HepG2 (cell line): Measurements from ENCODE around the gene USP1.

ENCODE experiments used
- CEBPB ChIP-seq: IDR thresholded peaks from 2 replicates; pipeline ENCODE4 v1.6.1; 2011; ENCODE audit warnings: low read depth, low read length, improper control_type of control experiment, borderline replicate concordance
- EZH2 ChIP-seq: conservative IDR thresholded peaks from 2 replicates; pipeline ENCODE4 v1.6.1; 2012; ENCODE audit warnings: mild to moderate bottlenecking, low read depth, low read length, moderate library complexity
- FIP1L1 ChIP-seq: fragments of 200-400 bp; formaldehyde crosslinking; IDR thresholded peaks from 2 replicates; pipeline ENCODE4 v1.6.1; 2018; ENCODE audit warnings: low read depth, mild to moderate bottlenecking, low read length, moderate library complexity, borderline replicate concordance; ENCODE audit not compliant: insufficient read depth
- GATAD1 ChIP-seq: IDR thresholded peaks from 2 replicates; pipeline ENCODE4 v1.6.1; 2016; ENCODE audit warnings: missing genetic modification reagents, missing compliant biosample characterization
- REST ChIP-seq, 2 experiments: IDR thresholded peaks; 2 replicates each; pipeline ENCODE4 v1.6.1; 2011 to 2012; ENCODE audit warnings: low read length in 2 of 2, borderline replicate concordance in 1 of 2, low read depth in 1 of 2, mild to moderate bottlenecking in 1 of 2, moderate library complexity in 1 of 2
- SNRNP70 ChIP-seq: fragments of 200-400 bp; formaldehyde crosslinking; IDR thresholded peaks from 2 replicates; pipeline ENCODE4 v1.6.1; 2017; ENCODE audit warnings: mild to moderate bottlenecking, low read depth, low read length, moderate library complexity
- SP1 ChIP-seq, 2 experiments: fragments of 450-650 bp in 1 of 2; sonication (generic) in 1 of 2; formaldehyde crosslinking in 1 of 2; IDR thresholded peaks; 2 replicates each; pipeline versions ENCODE4 v1.4.0 to v1.6.1; 2016 to 2020; ENCODE audit warnings: missing genetic modification reagents in 1 of 2
- SRSF9 ChIP-seq: fragments of 200-400 bp; formaldehyde crosslinking; IDR thresholded peaks from 2 replicates; pipeline ENCODE4 v1.6.1; 2018; ENCODE audit warnings: borderline replicate concordance, mild to moderate bottlenecking, low read depth, low read length; ENCODE audit not compliant: insufficient read depth, poor library complexity, severe bottlenecking
- YEATS2 ChIP-seq: sonication (generic); formaldehyde crosslinking; IDR thresholded peaks from 2 replicates; pipeline ENCODE4 v1.4.0; 2020; ENCODE audit warnings: missing genetic modification reagents, borderline replicate concordance
- ZBTB8A ChIP-seq: sonication (generic); formaldehyde crosslinking; IDR thresholded peaks from 2 replicates; pipeline ENCODE4 v1.4.0; 2020; ENCODE audit warnings: mild to moderate bottlenecking, low read depth, missing genetic modification reagents, borderline replicate concordance
- ZFP36L2 ChIP-seq: sonication (generic); formaldehyde crosslinking; IDR thresholded peaks from 2 replicates; pipeline ENCODE4 v1.4.0; 2020; ENCODE audit warnings: missing genetic modification reagents
- ZFX ChIP-seq: sonication (generic); formaldehyde crosslinking; IDR thresholded peaks from 2 replicates; pipeline ENCODE4 v1.4.0; 2020; ENCODE audit warnings: mild to moderate bottlenecking, low read depth, missing genetic modification reagents, moderate library complexity
- TF ChIP-seq, protein P1 (sequence below): sonication (generic); formaldehyde crosslinking; IDR thresholded peaks from 2 replicates; pipeline ENCODE4 v1.4.0; 2020; ENCODE audit warnings: missing genetic modification reagents
- TF ChIP-seq, protein P2 (sequence below): sonication (generic); formaldehyde crosslinking; IDR thresholded peaks from 2 replicates; pipeline ENCODE4 v1.5.0; 2020; ENCODE audit warnings: mild to moderate bottlenecking, missing genetic modification reagents, moderate library complexity

DNA sequence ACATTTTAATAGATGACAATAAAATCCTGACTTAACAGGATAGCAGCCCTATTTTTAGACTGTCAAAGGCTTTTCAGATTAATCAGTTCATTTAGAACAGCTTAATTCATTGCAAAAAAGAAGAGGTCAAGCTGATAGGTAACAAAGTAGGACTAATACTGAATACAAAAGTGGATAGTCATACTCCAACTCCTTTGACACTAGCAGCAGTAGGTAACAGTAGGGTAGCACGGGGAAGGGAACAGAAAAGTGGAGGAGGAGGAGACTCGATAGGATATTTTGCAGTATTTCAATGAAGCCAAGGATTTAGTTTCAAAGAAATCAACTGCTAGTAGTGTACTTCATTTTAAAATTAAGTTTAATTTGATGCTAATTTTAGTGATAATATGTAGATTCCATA, 51.1 kb downstream of the USP1 start:
- TF ChIP-seq FIP1L1 (no peak), REST (IDR thresholded peaks at IDR 0.05; ENCODE audit: borderline replicate concordance in 1 of 2, low read depth in 1 of 2, low read length in 2 of 2) (no peak), EZH2 (no peak), SP1 (IDR thresholded peaks at IDR 0.05) (no peak), SP1 (CRISPR knock-in tag; IDR thresholded peaks at IDR 0.05) (no peak), SRSF9 (no peak), GATAD1 (CRISPR knock-in tag) (no peak), ZBTB8A (CRISPR knock-in tag) (no peak), ZFX (CRISPR knock-in tag) (no peak), SNRNP70 (no peak), ZFP36L2 (CRISPR knock-in tag) (no peak), YEATS2 (CRISPR knock-in tag) (no peak), CEBPB (no peak)
- TF ChIP-seq, protein P1, sequence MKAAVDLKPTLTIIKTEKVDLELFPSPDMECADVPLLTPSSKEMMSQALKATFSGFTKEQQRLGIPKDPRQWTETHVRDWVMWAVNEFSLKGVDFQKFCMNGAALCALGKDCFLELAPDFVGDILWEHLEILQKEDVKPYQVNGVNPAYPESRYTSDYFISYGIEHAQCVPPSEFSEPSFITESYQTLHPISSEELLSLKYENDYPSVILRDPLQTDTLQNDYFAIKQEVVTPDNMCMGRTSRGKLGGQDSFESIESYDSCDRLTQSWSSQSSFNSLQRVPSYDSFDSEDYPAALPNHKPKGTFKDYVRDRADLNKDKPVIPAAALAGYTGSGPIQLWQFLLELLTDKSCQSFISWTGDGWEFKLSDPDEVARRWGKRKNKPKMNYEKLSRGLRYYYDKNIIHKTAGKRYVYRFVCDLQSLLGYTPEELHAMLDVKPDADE (CRISPR knock-in tag): no peak
- TF ChIP-seq, protein P2, sequence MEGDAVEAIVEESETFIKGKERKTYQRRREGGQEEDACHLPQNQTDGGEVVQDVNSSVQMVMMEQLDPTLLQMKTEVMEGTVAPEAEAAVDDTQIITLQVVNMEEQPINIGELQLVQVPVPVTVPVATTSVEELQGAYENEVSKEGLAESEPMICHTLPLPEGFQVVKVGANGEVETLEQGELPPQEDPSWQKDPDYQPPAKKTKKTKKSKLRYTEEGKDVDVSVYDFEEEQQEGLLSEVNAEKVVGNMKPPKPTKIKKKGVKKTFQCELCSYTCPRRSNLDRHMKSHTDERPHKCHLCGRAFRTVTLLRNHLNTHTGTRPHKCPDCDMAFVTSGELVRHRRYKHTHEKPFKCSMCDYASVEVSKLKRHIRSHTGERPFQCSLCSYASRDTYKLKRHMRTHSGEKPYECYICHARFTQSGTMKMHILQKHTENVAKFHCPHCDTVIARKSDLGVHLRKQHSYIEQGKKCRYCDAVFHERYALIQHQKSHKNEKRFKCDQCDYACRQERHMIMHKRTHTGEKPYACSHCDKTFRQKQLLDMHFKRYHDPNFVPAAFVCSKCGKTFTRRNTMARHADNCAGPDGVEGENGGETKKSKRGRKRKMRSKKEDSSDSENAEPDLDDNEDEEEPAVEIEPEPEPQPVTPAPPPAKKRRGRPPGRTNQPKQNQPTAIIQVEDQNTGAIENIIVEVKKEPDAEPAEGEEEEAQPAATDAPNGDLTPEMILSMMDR: no peak
